HepG2 (cell line): Measurements from ENCODE around the gene CD34. TPM values are rescaled to one million over a fixed set of nuclear protein-coding genes. Genes with fewer than 3 reads are reported as not detected.
A peak's percentile ranks its signal among the peaks of the same experiment; 100 is the strongest.

Experiments
- ATAC-seq: fragments of 200-7000 bp; cut with Tn5 transposase; 3 replicates; pipeline ENCODE4 v1.9.1; 2020; ENCODE audit warnings: mild to moderate bottlenecking, moderate library complexity
- BruUV-seq: library from RNA; stranded (reverse); fragments of 400-500 nt; replicated peaks from 2 replicates; lab custom pipeline; 2021; lab: Mats Ljungman, UMichigan
- CTCF ChIA-PET: fragments of 300-600 bp; formaldehyde crosslinking; extraction: SDS; loops from one replicate; lab custom pipeline; 2021; ENCODE audit warnings: low total read pairs, inconsistent platforms, low intra/inter-chr PET ratio; lab: Yijun Ruan, JAX
- POLR2A ChIA-PET: fragments of 350-600 bp; sonication (Branson Sonifier 250); formaldehyde crosslinking; loops from one replicate; lab custom pipeline; 2020; ENCODE audit warnings: antibody characterized with exemption, inconsistent platforms; lab: Yijun Ruan, JAX
- DNase-seq: peaks from one replicate; pipeline ENCODE4 v3.0.0-alpha.2; 2015; ENCODE audit warnings: low spot score
- FAIRE-seq: peaks from 3 replicates; lab custom pipeline; 2011; peaks lifted over from hg19 to GRCh38; lab: Jason Lieb, UNC
- H2AFZ ChIP-seq: one replicate; pipeline ENCODE4 v1.6.1; 2011; ENCODE audit warnings: low read length, inconsistent platforms
- H3K27ac ChIP-seq: fragments of 300-600 bp; 3 replicates; pipeline ENCODE4 v1.8.0; 2011; ENCODE audit warnings: mixed run types, mild to moderate bottlenecking, mixed read lengths, low read length, inconsistent platforms; ENCODE audit not compliant: insufficient read depth; ENCODE audit errors: extremely low read length
- H3K27me3 ChIP-seq, 2 experiments: fragments of 200-600 bp in 1 of 2; 2 replicates in 1 of 2; 3 replicates in 1 of 2; pipeline versions ENCODE4 v1.6.0 to v1.8.0; 2011; ENCODE audit warnings: low read length in 2 of 2, mild to moderate bottlenecking in 2 of 2, moderate library complexity in 2 of 2, inconsistent platforms in 1 of 2; ENCODE audit not compliant: insufficient read depth in 2 of 2, control insufficient read depth in 1 of 2
- H3K36me3 ChIP-seq, 2 experiments: fragments of 200-600 bp in 1 of 2; replicated peaks in 1 of 2; 2 replicates in 1 of 2; 3 replicates in 1 of 2; pipeline versions ENCODE4 v1.5.1 to v1.8.0; 2011; ENCODE audit warnings: low read length in 2 of 2, inconsistent platforms in 1 of 2; ENCODE audit not compliant: insufficient read depth in 2 of 2, control insufficient read depth in 1 of 2
- H3K4me1 ChIP-seq: 2 replicates; pipeline ENCODE4 v1.5.1; 2012; ENCODE audit warnings: low read length, inconsistent platforms; ENCODE audit not compliant: insufficient read depth
- H3K4me2 ChIP-seq: 2 replicates; pipeline ENCODE4 v1.6.0; 2011; ENCODE audit warnings: low read depth, low read length, inconsistent platforms
- H3K4me3 ChIP-seq, 3 experiments: fragments of 200-600 bp in 1 of 3; sonication (generic), shearing (Covaris generic) in 1 of 3; replicated peaks in 1 of 3; 2 replicates each; pipeline ENCODE4 v1.5.1; 2011 to 2016; ENCODE audit warnings: low read length in 3 of 3, inconsistent platforms in 2 of 3, low read depth in 2 of 3, mild to moderate bottlenecking in 2 of 3, control low read depth in 1 of 3, mixed read lengths in 1 of 3; ENCODE audit not compliant: insufficient read depth in 1 of 3
- H3K79me2 ChIP-seq: one replicate; pipeline ENCODE4 v1.6.1; 2011; ENCODE audit warnings: low read length, inconsistent platforms; ENCODE audit not compliant: insufficient read depth
- H3K9ac ChIP-seq: 2 replicates; pipeline ENCODE4 v1.6.0; 2011; ENCODE audit warnings: mild to moderate bottlenecking, low read depth, low read length, inconsistent platforms; ENCODE audit not compliant: insufficient read depth
- H3K9me3 ChIP-seq: 2 replicates; pipeline ENCODE4 v1.5.1; 2012; ENCODE audit warnings: mild to moderate bottlenecking, low read length
- H4K20me1 ChIP-seq: 2 replicates; pipeline ENCODE4 v1.6.0; 2011; ENCODE audit warnings: inconsistent platforms, mild to moderate bottlenecking, low read length, moderate library complexity; ENCODE audit not compliant: insufficient read depth
- CEBPG ChIP-seq: IDR thresholded peaks from 2 replicates; pipeline ENCODE4 v1.6.1; 2016
- JARID2 ChIP-seq: sonication (generic); formaldehyde crosslinking; IDR thresholded peaks from 2 replicates; pipeline ENCODE4 v1.8.1; 2023; ENCODE audit warnings: missing genetic modification reagents, inconsistent platforms; ENCODE audit not compliant: insufficient replicate concordance
- NFE2L2 ChIP-seq: fragments of 150-350 bp; IDR thresholded peaks from 2 replicates; pipeline ENCODE4 v1.6.1; 2014; ENCODE audit warnings: low read length
- ZNF124 ChIP-seq: sonication (generic); formaldehyde crosslinking; IDR thresholded peaks from 2 replicates; pipeline ENCODE4 v1.4.0; 2020; ENCODE audit warnings: missing genetic modification reagents
- WGBS: methylation state at CpG from one replicate; pipeline ENCODE4 v1.1.6; 2017; ENCODE audit warnings: low lambda C conversion rate; 5-methylcytosine and 5-hydroxymethylcytosine counted together
- in situ Hi-C: cut with HindIII; loops from 2 replicates; pipeline ENCODE4 v1.10.0; 2017; ENCODE audit warnings: low pct_unique_long_range_greater_than_20kb; ENCODE audit not compliant: extremely low pct_ligation_motif_present
- intact Hi-C: fragments of 100-400 bp; cut with micrococcal nuclease; formaldehyde crosslinking; loops from one replicate; pipeline ENCODE4 v1.10.0; 2022; ENCODE audit not compliant: unreplicated experiment
- polyA plus RNA-seq, 8 experiments: library from polyadenylated mRNA; depleted of rRNA in 3 of 8; stranded (reverse) in 7 of 8; unstranded in 1 of 8; fragments of >200 nt; fragmentation: Illumina TruSeq in 4 of 8; extraction: Trizol in 4 of 8; gene quantifications; 2 replicates each; pipeline versions ENCODE4 v1.2.1 to v1.2.3, GENCODE V29; 2011 to 2016; ENCODE audit warnings: low read depth in 4 of 8, missing spikeins in 1 of 8, mixed read lengths in 1 of 8; ENCODE audit not compliant: insufficient read depth in 1 of 8
- total RNA-seq, 5 experiments: library from RNA; depleted of rRNA; stranded (reverse); fragments of >200 nt; fragmentation: Illumina TruSeq; extraction: Trizol; gene quantifications; 2 replicates each; pipeline ENCODE4 v1.2.3, GENCODE V29; 2016; ENCODE audit warnings: low read depth in 1 of 5
- TF ChIP-seq, protein P1 (sequence below): sonication (generic); formaldehyde crosslinking; IDR thresholded peaks from 2 replicates; pipeline ENCODE4 v1.4.0; 2020; ENCODE audit warnings: missing genetic modification reagents
- TF ChIP-seq, protein P2 (sequence below): IDR thresholded peaks from 2 replicates; pipeline ENCODE4 v1.6.1; 2016; ENCODE audit warnings: low read depth, missing genetic modification reagents, missing compliant biosample characterization
- TF ChIP-seq, protein P3 (sequence below): sonication (generic); formaldehyde crosslinking; IDR thresholded peaks from 2 replicates; pipeline ENCODE4 v1.8.0; 2022; ENCODE audit warnings: missing genetic modification reagents, mild to moderate bottlenecking, moderate library complexity, borderline replicate concordance

CD34 gene
- total and polyA plus RNA-seq, 2 of the 13 experiments (the other 11 are each of a cell fraction or from before 2014, with no cell fraction given): not detected

GRCh38 chr1:207883104-207883651 is 27.7 kb downstream of the CD34 start:
- H3K9me3 ChIP-seq: no peaks in the 10 kb centered on the region
- H2AFZ ChIP-seq: no peak overlapping the region
- no peaks in the 10 kb centered on the region for H3K79me2 ChIP-seq
- H3K36me3 ChIP-seq: no peaks in the 10 kb centered on the region
- ChIA-PET CTCF (interaction anchor here (3.0 kb wide), 1 partner anchor 80 kb away, joined by 26 read pairs; no protein-coding TSS in a partner anchor), POLR2A (interaction anchor here (2.4 kb wide), 1 partner anchor 57 kb away, joined by 10 read pairs; no protein-coding TSS in a partner anchor)
- no peak overlapping the region for H3K27ac ChIP-seq
- in situ Hi-C loops (loop anchor here (10.0 kb wide), 1 partner anchor 112 kb away; no protein-coding TSS in a partner anchor), intact Hi-C loops (no loop called here)
- H4K20me1 ChIP-seq: no peaks in the 10 kb centered on the region
- FAIRE-seq (no peak), DNase-seq (no peak), ATAC-seq (no peak)
- H3K27me3 ChIP-seq: peaks cover 2 to 33% of the 10 kb centered on the region in 2 experiments
- 0 out of 6 replicates have a peak overlapping the region, but pooled peaks of 1 of the 3 experiments have one; percentile 15 for H3K4me3 ChIP-seq
- no peak for TF ChIP-seq CEBPG (CRISPR knock-in tag)
- TF ChIP-seq, protein P1, sequence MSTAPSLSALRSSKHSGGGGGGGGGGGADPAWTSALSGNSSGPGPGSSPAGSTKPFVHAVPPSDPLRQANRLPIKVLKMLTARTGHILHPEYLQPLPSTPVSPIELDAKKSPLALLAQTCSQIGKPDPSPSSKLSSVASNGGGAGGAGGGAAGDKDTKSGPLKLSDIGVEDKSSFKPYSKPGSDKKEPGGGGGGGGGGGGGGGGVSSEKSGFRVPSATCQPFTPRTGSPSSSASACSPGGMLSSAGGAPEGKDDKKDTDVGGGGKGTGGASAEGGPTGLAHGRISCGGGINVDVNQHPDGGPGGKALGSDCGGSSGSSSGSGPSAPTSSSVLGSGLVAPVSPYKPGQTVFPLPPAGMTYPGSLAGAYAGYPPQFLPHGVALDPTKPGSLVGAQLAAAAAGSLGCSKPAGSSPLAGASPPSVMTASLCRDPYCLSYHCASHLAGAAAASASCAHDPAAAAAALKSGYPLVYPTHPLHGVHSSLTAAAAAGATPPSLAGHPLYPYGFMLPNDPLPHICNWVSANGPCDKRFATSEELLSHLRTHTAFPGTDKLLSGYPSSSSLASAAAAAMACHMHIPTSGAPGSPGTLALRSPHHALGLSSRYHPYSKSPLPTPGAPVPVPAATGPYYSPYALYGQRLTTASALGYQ (CRISPR knock-in tag): no peak
- TF ChIP-seq NFE2L2: no peak
- no peak overlapping the region for H3K4me2 ChIP-seq
- peaks cover 13% of the 10 kb centered on the region; the same call in 1 of the 2 replicates for H3K4me1 ChIP-seq
- 16% methylated on average over 5 of the region's 5 CpGs for WGBS
- H3K9ac ChIP-seq: no peak overlapping the region
- BruUV-seq: no TSS peak

- no TSS peak for BruUV-seq
- H4K20me1 ChIP-seq: no peaks in the 10 kb centered on the region
- POLR2A ChIA-PET: no interaction called here
- H3K79me2 ChIP-seq: no peaks in the 10 kb centered on the region
- H3K9me3 ChIP-seq: no peaks in the 10 kb centered on the region
- in situ Hi-C loops: loop anchor here (10.0 kb wide), 1 partner anchor 112 kb away; no protein-coding TSS in a partner anchor
- ATAC-seq (no peak), DNase-seq (no peak), FAIRE-seq (no peak)
- H3K4me1 ChIP-seq: peaks cover 12% of the 10 kb centered on the region; the same call in 1 of the 2 replicates
- H3K9ac ChIP-seq: no peak overlapping the region
- H3K4me2 ChIP-seq: no peak overlapping the region
- H3K27me3 ChIP-seq: peaks cover 2 to 30% of the 10 kb centered on the region in 2 experiments; a peak in 4 of 5 replicates
- CTCF ChIA-PET: interaction anchor here (3.0 kb wide), 1 partner anchor 81 kb away, joined by 26 read pairs; no protein-coding TSS in a partner anchor
- intact Hi-C loops: no loop called here
- 1% methylated on average over 3 of the region's 3 CpGs for WGBS
- no peaks in the 10 kb centered on the region for H3K36me3 ChIP-seq
- no peak overlapping the region for H3K27ac ChIP-seq
- H3K4me3 ChIP-seq: no peak overlapping the region
- no peak overlapping the region for H2AFZ ChIP-seq
- TF ChIP-seq, protein P2, sequence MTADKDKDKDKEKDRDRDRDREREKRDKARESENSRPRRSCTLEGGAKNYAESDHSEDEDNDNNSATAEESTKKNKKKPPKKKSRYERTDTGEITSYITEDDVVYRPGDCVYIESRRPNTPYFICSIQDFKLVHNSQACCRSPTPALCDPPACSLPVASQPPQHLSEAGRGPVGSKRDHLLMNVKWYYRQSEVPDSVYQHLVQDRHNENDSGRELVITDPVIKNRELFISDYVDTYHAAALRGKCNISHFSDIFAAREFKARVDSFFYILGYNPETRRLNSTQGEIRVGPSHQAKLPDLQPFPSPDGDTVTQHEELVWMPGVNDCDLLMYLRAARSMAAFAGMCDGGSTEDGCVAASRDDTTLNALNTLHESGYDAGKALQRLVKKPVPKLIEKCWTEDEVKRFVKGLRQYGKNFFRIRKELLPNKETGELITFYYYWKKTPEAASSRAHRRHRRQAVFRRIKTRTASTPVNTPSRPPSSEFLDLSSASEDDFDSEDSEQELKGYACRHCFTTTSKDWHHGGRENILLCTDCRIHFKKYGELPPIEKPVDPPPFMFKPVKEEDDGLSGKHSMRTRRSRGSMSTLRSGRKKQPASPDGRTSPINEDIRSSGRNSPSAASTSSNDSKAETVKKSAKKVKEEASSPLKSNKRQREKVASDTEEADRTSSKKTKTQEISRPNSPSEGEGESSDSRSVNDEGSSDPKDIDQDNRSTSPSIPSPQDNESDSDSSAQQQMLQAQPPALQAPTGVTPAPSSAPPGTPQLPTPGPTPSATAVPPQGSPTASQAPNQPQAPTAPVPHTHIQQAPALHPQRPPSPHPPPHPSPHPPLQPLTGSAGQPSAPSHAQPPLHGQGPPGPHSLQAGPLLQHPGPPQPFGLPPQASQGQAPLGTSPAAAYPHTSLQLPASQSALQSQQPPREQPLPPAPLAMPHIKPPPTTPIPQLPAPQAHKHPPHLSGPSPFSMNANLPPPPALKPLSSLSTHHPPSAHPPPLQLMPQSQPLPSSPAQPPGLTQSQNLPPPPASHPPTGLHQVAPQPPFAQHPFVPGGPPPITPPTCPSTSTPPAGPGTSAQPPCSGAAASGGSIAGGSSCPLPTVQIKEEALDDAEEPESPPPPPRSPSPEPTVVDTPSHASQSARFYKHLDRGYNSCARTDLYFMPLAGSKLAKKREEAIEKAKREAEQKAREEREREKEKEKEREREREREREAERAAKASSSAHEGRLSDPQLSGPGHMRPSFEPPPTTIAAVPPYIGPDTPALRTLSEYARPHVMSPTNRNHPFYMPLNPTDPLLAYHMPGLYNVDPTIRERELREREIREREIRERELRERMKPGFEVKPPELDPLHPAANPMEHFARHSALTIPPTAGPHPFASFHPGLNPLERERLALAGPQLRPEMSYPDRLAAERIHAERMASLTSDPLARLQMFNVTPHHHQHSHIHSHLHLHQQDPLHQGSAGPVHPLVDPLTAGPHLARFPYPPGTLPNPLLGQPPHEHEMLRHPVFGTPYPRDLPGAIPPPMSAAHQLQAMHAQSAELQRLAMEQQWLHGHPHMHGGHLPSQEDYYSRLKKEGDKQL (CRISPR knock-in tag): no peak
- TF ChIP-seq ZNF124 (CRISPR knock-in tag) (no peak), JARID2 (no peak)
- TF ChIP-seq, protein P3, sequence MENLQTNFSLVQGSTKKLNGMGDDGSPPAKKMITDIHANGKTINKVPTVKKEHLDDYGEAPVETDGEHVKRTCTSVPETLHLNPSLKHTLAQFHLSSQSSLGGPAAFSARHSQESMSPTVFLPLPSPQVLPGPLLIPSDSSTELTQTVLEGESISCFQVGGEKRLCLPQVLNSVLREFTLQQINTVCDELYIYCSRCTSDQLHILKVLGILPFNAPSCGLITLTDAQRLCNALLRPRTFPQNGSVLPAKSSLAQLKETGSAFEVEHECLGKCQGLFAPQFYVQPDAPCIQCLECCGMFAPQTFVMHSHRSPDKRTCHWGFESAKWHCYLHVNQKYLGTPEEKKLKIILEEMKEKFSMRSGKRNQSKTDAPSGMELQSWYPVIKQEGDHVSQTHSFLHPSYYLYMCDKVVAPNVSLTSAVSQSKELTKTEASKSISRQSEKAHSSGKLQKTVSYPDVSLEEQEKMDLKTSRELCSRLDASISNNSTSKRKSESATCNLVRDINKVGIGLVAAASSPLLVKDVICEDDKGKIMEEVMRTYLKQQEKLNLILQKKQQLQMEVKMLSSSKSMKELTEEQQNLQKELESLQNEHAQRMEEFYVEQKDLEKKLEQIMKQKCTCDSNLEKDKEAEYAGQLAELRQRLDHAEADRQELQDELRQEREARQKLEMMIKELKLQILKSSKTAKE (CRISPR knock-in tag): no peak
These were observed 28.2 kb downstream of the CD34 start for GRCh38 chr1:207882692-207883091.
